K562 (cell line): ENCODE data around the gene PIEZO2. TPM values are rescaled to one million over a fixed set of nuclear protein-coding genes. Genes with fewer than 3 reads are reported as not detected.

Source experiments
- ATAC-seq: fragments of 200-7000 bp; cut with Tn5 transposase; 3 replicates; pipeline ENCODE4 v1.9.1; 2020; ENCODE audit warnings: moderate library complexity
- BruUV-seq: library from RNA; stranded (reverse); fragments of 400-500 nt; replicated peaks from 2 replicates; lab custom pipeline; 2021; lab: Mats Ljungman, UMichigan
- CTCF ChIA-PET: fragments of 300-600 bp; formaldehyde crosslinking; extraction: SDS; loops from one replicate; lab custom pipeline; 2021; ENCODE audit warnings: low intra/inter-chr PET ratio; lab: Yijun Ruan, JAX
- POLR2A ChIA-PET: fragments of 300-600, 350-650 bp; sonication (Branson Sonifier 250); formaldehyde crosslinking; extraction: SDS; loops from one replicate; lab custom pipeline; 2021; ENCODE audit warnings: antibody characterized with exemption, inconsistent platforms; lab: Yijun Ruan, JAX
- DNase-seq, 4 experiments: peaks; one replicate each; pipeline versions ENCODE4 v3.0.0 to v3.0.0-alpha.2; 2011 to 2018; ENCODE audit warnings: low spot score in 3 of 4, mixed read lengths in 3 of 4; ENCODE audit errors: extremely low read depth in 1 of 4
- FAIRE-seq: peaks from 2 replicates; lab custom pipeline; 2011; peaks lifted over from hg19 to GRCh38; lab: Jason Lieb, UNC
- H2AFZ ChIP-seq: 2 replicates; pipeline ENCODE4 v1.6.0; 2011; ENCODE audit warnings: low read depth, low read length, control low read depth, inconsistent platforms
- H3K27ac ChIP-seq: fragments of 200-600 bp; 3 replicates; pipeline ENCODE4 v1.8.0; 2011; ENCODE audit warnings: low read depth, mild to moderate bottlenecking, control low read depth, inconsistent platforms, low read length, moderate library complexity, mixed read lengths; ENCODE audit errors: extremely low read depth
- H3K27me3 ChIP-seq, 2 experiments: fragments of 300-600 bp in 1 of 2; 2 replicates in 1 of 2; 3 replicates in 1 of 2; pipeline versions ENCODE4 v1.6.0 to v1.8.0; 2011; ENCODE audit warnings: inconsistent platforms in 2 of 2, low read length in 2 of 2, mild to moderate bottlenecking in 1 of 2, mixed read lengths in 1 of 2, moderate library complexity in 1 of 2; ENCODE audit not compliant: control insufficient read depth in 2 of 2, insufficient read depth in 2 of 2
- H3K36me3 ChIP-seq: fragments of 300-600 bp; 3 replicates; pipeline ENCODE4 v1.8.0; 2011; ENCODE audit warnings: mild to moderate bottlenecking, low read length, inconsistent platforms; ENCODE audit not compliant: control insufficient read depth, insufficient read depth
- H3K4me1 ChIP-seq, 2 experiments: fragments of 200-600 bp in 1 of 2; replicated peaks in 1 of 2; 2 replicates in 1 of 2; 3 replicates in 1 of 2; pipeline versions ENCODE4 v1.5.1 to v1.8.0; 2011; ENCODE audit warnings: inconsistent platforms in 2 of 2, low read length in 2 of 2, mild to moderate bottlenecking in 1 of 2, mixed read lengths in 1 of 2, moderate library complexity in 1 of 2; ENCODE audit not compliant: control insufficient read depth in 2 of 2, insufficient read depth in 2 of 2
- H3K4me2 ChIP-seq: 2 replicates; pipeline ENCODE4 v1.6.1; 2011; ENCODE audit warnings: low read length, control low read depth, inconsistent platforms, mixed read lengths; ENCODE audit not compliant: insufficient read depth
- H3K4me3 ChIP-seq: fragments of 200-600 bp; sonication (generic), shearing (Covaris generic); 2 replicates; pipeline ENCODE4 v1.5.1; 2016; ENCODE audit warnings: control low read depth, inconsistent platforms
- H3K79me2 ChIP-seq: fragments of 200-600 bp; 3 replicates; pipeline ENCODE4 v1.8.0; 2011; ENCODE audit warnings: low read length, inconsistent platforms; ENCODE audit not compliant: control insufficient read depth, insufficient read depth
- H3K9ac ChIP-seq, 2 experiments: 2 replicates each; pipeline versions ENCODE4 v1.6.0 to v1.6.1; 2011; ENCODE audit warnings: low read depth in 2 of 2, low read length in 2 of 2, control low read depth in 1 of 2, inconsistent platforms in 1 of 2, mild to moderate bottlenecking in 1 of 2, mixed read lengths in 1 of 2; ENCODE audit not compliant: insufficient read depth in 1 of 2
- H3K9me1 ChIP-seq: one replicate; pipeline ENCODE4 v1.6.0; 2011; ENCODE audit warnings: inconsistent platforms, mild to moderate bottlenecking, low read length, moderate library complexity; ENCODE audit not compliant: control insufficient read depth, insufficient read depth
- H3K9me3 ChIP-seq: replicated peaks from 2 replicates; pipeline ENCODE4 v1.5.1; 2011; ENCODE audit warnings: low read depth, low read length, inconsistent platforms; ENCODE audit not compliant: control insufficient read depth, insufficient read depth
- H4K20me1 ChIP-seq: replicated peaks from 2 replicates; pipeline ENCODE4 v1.6.1; 2011; ENCODE audit warnings: low read length, inconsistent platforms, mixed read lengths; ENCODE audit not compliant: control insufficient read depth, insufficient read depth
- RBFOX2 ChIP-seq: fragments of 200-400 bp; formaldehyde crosslinking; IDR thresholded peaks from 2 replicates; pipeline ENCODE4 v1.6.1; 2017; ENCODE audit warnings: low read depth, mild to moderate bottlenecking, low read length, moderate library complexity
- SAFB2 ChIP-seq: fragments of 200-400 bp; formaldehyde crosslinking; IDR thresholded peaks from 2 replicates; pipeline ENCODE4 v1.6.1; 2018; ENCODE audit warnings: borderline replicate concordance, low read length, low read depth, moderate library complexity; ENCODE audit not compliant: severe bottlenecking
- ZFP30 ChIP-seq: fragments of 250-450 bp; sonication (Bioruptor Pico); IDR thresholded peaks from 2 replicates; pipeline ENCODE4 v1.8.0; 2022; ENCODE audit warnings: moderate library complexity, mild to moderate bottlenecking, inconsistent platforms, borderline replicate concordance
- ZFP91 ChIP-seq: sonication (generic); formaldehyde crosslinking; IDR thresholded peaks from 2 replicates; pipeline ENCODE4 v1.8.0; 2022; ENCODE audit warnings: mild to moderate bottlenecking, missing genetic modification reagents
- ZNF324 ChIP-seq: fragments of 250-450 bp; sonication (Bioruptor Pico); IDR thresholded peaks from 2 replicates; pipeline ENCODE4 v1.4.0; 2020; ENCODE audit warnings: mild to moderate bottlenecking
- WGBS: fragments of 100-300 bp; shearing (Covaris generic); methylation state at CpG from one replicate; pipeline ENCODE4 v1.1.6; 2016; ENCODE audit warnings: low coverage, mixed read lengths; ENCODE audit not compliant: insufficient coverage; ENCODE audit errors: missing lambda C conversion rate; 5-methylcytosine and 5-hydroxymethylcytosine counted together
- in situ Hi-C: fragments of 300-500 bp; cut with MboI; formaldehyde crosslinking; loops from 4 replicates; pipeline ENCODE4 v1.15.0; 2018; ENCODE audit warnings: inconsistent platforms, mixed read lengths
- intact Hi-C: fragments of 100-400 bp; cut with micrococcal nuclease; formaldehyde crosslinking; loops from 2 replicates; pipeline ENCODE4 v1.14.2; 2022
- polyA plus RNA-seq, 8 experiments: library from polyadenylated mRNA; depleted of rRNA in 4 of 8; stranded (reverse) in 5 of 8; unstranded in 3 of 8; fragments of >200 nt; fragmentation: Nextera tagmentation in 2 of 8; fragmentation: Illumina TruSeq in 1 of 8; extraction: Ambion mirVana in 2 of 8; extraction: Trizol in 1 of 8; gene quantifications; 2 replicates each; pipeline versions ENCODE4 v1.2.1 to v1.2.3, GENCODE V29; 2011 to 2014; ENCODE audit warnings: inconsistent platforms in 1 of 8, missing spikeins in 1 of 8
- total RNA-seq, 7 experiments: library from RNA; depleted of rRNA in 6 of 7; stranded (reverse); fragments of >200 nt in 6 of 7; fragmentation: Illumina TruSeq in 2 of 7; extraction: Trizol in 2 of 7; gene quantifications; 2 replicates each; pipeline versions ENCODE4 v1.2.1 to v1.2.3, GENCODE V29; 2011 to 2021; ENCODE audit warnings: low replicate concordance in 1 of 7

Gene PIEZO2
- total and polyA plus RNA-seq, 9 of the 15 experiments (the other 6 are each of a cell fraction or from before 2014, with no cell fraction given), result 0.54 to 4.1 (median 2.0) TPM

GRCh38 chr18:10724666-10725065 is 424.7 kb downstream of the PIEZO2 start (continued):
- no peak for TF ChIP-seq ZFP91

DNA sequence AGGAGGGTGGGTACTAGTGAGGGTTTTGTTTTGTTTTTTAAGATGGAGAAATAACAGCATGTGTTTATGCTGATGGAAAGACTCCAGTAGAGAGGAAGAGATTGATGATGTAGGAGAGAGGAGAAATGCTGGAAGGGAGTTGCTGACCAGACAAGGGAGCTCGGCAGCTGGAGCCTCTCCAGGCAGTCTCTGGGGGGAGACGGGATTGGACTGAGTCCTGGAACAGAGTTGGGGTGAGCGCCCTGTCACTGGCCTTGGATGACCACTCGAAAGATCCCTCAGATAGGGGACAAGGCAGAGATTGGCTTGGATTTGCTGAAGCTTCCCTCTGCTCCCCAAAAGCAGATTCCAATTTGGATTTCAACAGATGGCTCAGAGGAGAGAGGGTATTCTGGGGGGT is 425.9 kb downstream of the PIEZO2 start:
- DNase-seq (no peak), ATAC-seq (no peak), FAIRE-seq (no peak)
- ChIA-PET CTCF (no interaction called here), POLR2A (no interaction called here)
- Histone ChIP-seq H3K79me2 (no peaks in the 10 kb centered on the region), H3K27ac (no peak overlapping the region), H2AFZ (no peak overlapping the region), H3K4me3 (no peak overlapping the region), H3K9ac (no peak overlapping the region), H4K20me1 (0 out of 2 replicates have a peak, but pooled peaks cover 3% of the 10 kb centered on the region), H3K4me1 (peaks cover 0 to 12% of the 10 kb centered on the region in 2 experiments; a peak in 2 of 5 replicates), H3K27me3 (peaks cover 26 to 44% of the 10 kb centered on the region in 2 experiments; a peak in 4 of 5 replicates), H3K36me3 (no peaks in the 10 kb centered on the region), H3K4me2 (no peak overlapping the region), H3K9me3 (no peaks in the 10 kb centered on the region), H3K9me1 (no peaks in the 10 kb centered on the region)
- WGBS, result 2% methylated on average over 4 of the region's 4 CpGs
- TF ChIP-seq ZNF324, result no peak
- no peak for TF ChIP-seq ZFP30 (CRISPR knock-in tag)
- TF ChIP-seq RBFOX2, result no peak
- TF ChIP-seq SAFB2, result no peak
- in situ Hi-C loops, result no loop called here
- intact Hi-C loops, result no loop called here
- no TSS peak for BruUV-seq
